Stimulated activated CD4-positive, alpha-beta T cell treated with anti-CD3 and anti-CD28 coated beads, Interleukin-4, amount 100 ng/mL, for 48 hours (primary cell): ENCODE measurements around the gene TRAF2.
"Not testable (repeated sequence)": the region's sequence is repeated elsewhere in the genome, so short reads cannot be mapped to it uniquely, and the experiment has no call there.

Experiments used
- DNase-seq, 2 donors: peaks; one replicate each; pipeline ENCODE4 v3.0.0-alpha.2; 2020; ENCODE audit warnings: low read depth in 2 of 2

Gene TRAF2

GRCh38 chr9:136857581-136858412 is 28.5 kb upstream of the TRAF2 start:
- no peak for DNase-seq

- no peak for DNase-seq
Measured at GRCh38 chr9:136858452-136858843, 27.9 kb upstream of the TRAF2 start.

GRCh38 chr9:136858844-136859757 is 27.2 kb upstream of the TRAF2 start:
- DNase-seq = no peak

- DNase-seq = no peak
Measured at GRCh38 chr9:136860529-136860928, 25.8 kb upstream of the TRAF2 start.

- no peak for DNase-seq
Measured at GRCh38 chr9:136860933-136861873, 25.1 kb upstream of the TRAF2 start.

- DNase-seq = no peak
Measured at GRCh38 chr9:136861874-136862457, 24.4 kb upstream of the TRAF2 start.

GRCh38 chr9:136862849-136863622 is 23.3 kb upstream of the TRAF2 start:
- no peak for DNase-seq

- DNase-seq = no peak
Measured at GRCh38 chr9:136863623-136864273, 22.6 kb upstream of the TRAF2 start.

GRCh38 chr9:136865041-136865767 is 21.1 kb upstream of the TRAF2 start:
- DNase-seq = no peak

GRCh38 chr9:136865768-136866103 is 20.6 kb upstream of the TRAF2 start:
- DNase-seq = no peak

- DNase-seq = not testable (repeated sequence)
Measured at GRCh38 chr9:136866898-136867421, 19.4 kb upstream of the TRAF2 start.

- DNase-seq = no peak
Measured at GRCh38 chr9:136867480-136867879, 18.8 kb upstream of the TRAF2 start.

GRCh38 chr9:136867917-136868316 is 18.4 kb upstream of the TRAF2 start:
- no peak for DNase-seq

- no peak for DNase-seq
Measured at GRCh38 chr9:136868644-136869043, 17.7 kb upstream of the TRAF2 start.

GRCh38 chr9:136869611-136870010 is 16.7 kb upstream of the TRAF2 start:
- not testable (repeated sequence) for DNase-seq

- DNase-seq = no peak
Measured at GRCh38 chr9:136875155-136875554, 11.2 kb upstream of the TRAF2 start.

GRCh38 chr9:136876476-136876875 is 9.8 kb upstream of the TRAF2 start:
- DNase-seq = no peak

- DNase-seq = no peak
Measured at GRCh38 chr9:136880651-136881050, 5.7 kb upstream of the TRAF2 start.

GRCh38 chr9:136881691-136882108 is 4.6 kb upstream of the TRAF2 start:
- DNase-seq = peak; percentile 48 to 51
